IPS-18a (cell line): ENCODE results near the gene RIPK4.

ENCODE experiments used
- H3K27ac ChIP-seq: one replicate; pipeline ENCODE4 v1.5.1; 2013; ENCODE audit warnings: low read length
- H3K27me3 ChIP-seq: one replicate; pipeline ENCODE4 v1.6.1; 2013; ENCODE audit warnings: mild to moderate bottlenecking, low read length; ENCODE audit not compliant: control insufficient read depth, insufficient read depth
- H3K36me3 ChIP-seq: one replicate; pipeline ENCODE4 v1.6.1; 2013; ENCODE audit warnings: low read depth, low read length; ENCODE audit not compliant: control insufficient read depth
- H3K4me1 ChIP-seq: one replicate; pipeline ENCODE4 v1.6.1; 2013; ENCODE audit warnings: low read depth, low read length; ENCODE audit not compliant: control insufficient read depth
- H3K4me3 ChIP-seq: one replicate; pipeline ENCODE4 v1.5.1; 2013; ENCODE audit warnings: low read length
- H3K9ac ChIP-seq: one replicate; pipeline ENCODE4 v1.6.1; 2013; ENCODE audit warnings: mild to moderate bottlenecking, low read length, moderate library complexity
- H3K9me3 ChIP-seq: one replicate; pipeline ENCODE4 v1.6.1; 2013; ENCODE audit warnings: low read depth, low read length; ENCODE audit not compliant: control insufficient read depth

RIPK4 gene

GRCh38 chr21:41749286-41749685 lies 17.6 kb downstream of the RIPK4 start:
- H3K4me3 ChIP-seq, result no peak overlapping the region
- peaks cover 34% of the 10 kb centered on the region for H3K4me1 ChIP-seq
- no peaks in the 10 kb centered on the region for H3K9me3 ChIP-seq
- peaks cover 9% of the 10 kb centered on the region for H3K27me3 ChIP-seq
- H3K27ac ChIP-seq, result no peak overlapping the region
- H3K36me3 ChIP-seq, result no peaks in the 10 kb centered on the region
- H3K9ac ChIP-seq, result no peak overlapping the region

GRCh38 chr21:41747943-41748738 lies 18.7 kb downstream of the RIPK4 start:
- H3K9me3 ChIP-seq, result no peaks in the 10 kb centered on the region
- H3K36me3 ChIP-seq, result no peaks in the 10 kb centered on the region
- no peak overlapping the region for H3K9ac ChIP-seq
- H3K4me1 ChIP-seq, result peaks cover 23% of the 10 kb centered on the region
- H3K27me3 ChIP-seq, result peaks cover 9% of the 10 kb centered on the region
- H3K27ac ChIP-seq, result no peak overlapping the region
- H3K4me3 ChIP-seq, result no peak overlapping the region

GRCh38 chr21:41746744-41747006 lies 20.2 kb downstream of the RIPK4 start:
- peaks cover 10% of the 10 kb centered on the region for H3K4me1 ChIP-seq
- H3K9me3 ChIP-seq, result no peaks in the 10 kb centered on the region
- no peak overlapping the region for H3K9ac ChIP-seq
- H3K27me3 ChIP-seq, result no peaks in the 10 kb centered on the region
- no peak overlapping the region for H3K4me3 ChIP-seq
- peaks cover 6% of the 10 kb centered on the region for H3K36me3 ChIP-seq
- no peak overlapping the region for H3K27ac ChIP-seq

- peaks cover 11% of the 10 kb centered on the region for H3K36me3 ChIP-seq
- H3K4me3 ChIP-seq, result no peak overlapping the region
- no peaks in the 10 kb centered on the region for H3K9me3 ChIP-seq
- H3K27me3 ChIP-seq, result no peaks in the 10 kb centered on the region
- peaks cover 5% of the 10 kb centered on the region for H3K4me1 ChIP-seq
- H3K27ac ChIP-seq, result no peak overlapping the region
- no peak overlapping the region for H3K9ac ChIP-seq
These were observed 20.7 kb downstream of the RIPK4 start for GRCh38 chr21:41745971-41746743.

- Histone ChIP-seq H3K27ac (no peak overlapping the region), H3K4me1 (peaks cover 5% of the 10 kb centered on the region), H3K4me3 (no peak overlapping the region), H3K9ac (no peak overlapping the region), H3K9me3 (no peaks in the 10 kb centered on the region), H3K27me3 (no peaks in the 10 kb centered on the region), H3K36me3 (peaks cover 20% of the 10 kb centered on the region)
These were observed 21.6 kb downstream of the RIPK4 start for GRCh38 chr21:41745026-41745820.

GRCh38 chr21:41744028-41744930 lies 22.6 kb downstream of the RIPK4 start:
- Histone ChIP-seq H3K4me3 (no peak overlapping the region), H3K36me3 (peaks cover 24% of the 10 kb centered on the region), H3K4me1 (peaks cover 5% of the 10 kb centered on the region), H3K27me3 (no peaks in the 10 kb centered on the region), H3K9ac (no peak overlapping the region), H3K27ac (no peak overlapping the region), H3K9me3 (no peaks in the 10 kb centered on the region)

- Histone ChIP-seq H3K9me3 (peaks cover under 1% of the 10 kb centered on the region), H3K9ac (no peak overlapping the region), H3K27ac (no peak overlapping the region), H3K4me3 (no peak overlapping the region), H3K36me3 (peaks cover 24% of the 10 kb centered on the region), H3K27me3 (no peaks in the 10 kb centered on the region), H3K4me1 (peaks cover 5% of the 10 kb centered on the region)
These were observed 23.4 kb downstream of the RIPK4 start for GRCh38 chr21:41743321-41744027.

- H3K4me3 ChIP-seq, result no peak overlapping the region
- H3K4me1 ChIP-seq, result peaks cover 5% of the 10 kb centered on the region
- no peaks in the 10 kb centered on the region for H3K27me3 ChIP-seq
- peaks cover 12% of the 10 kb centered on the region for H3K9me3 ChIP-seq
- no peak overlapping the region for H3K27ac ChIP-seq
- peaks cover 24% of the 10 kb centered on the region for H3K36me3 ChIP-seq
- H3K9ac ChIP-seq, result no peak overlapping the region
These were observed 24.6 kb downstream of the RIPK4 start for GRCh38 chr21:41742073-41742875.

GRCh38 chr21:41741253-41742072 lies 25.4 kb downstream of the RIPK4 start:
- Histone ChIP-seq H3K9me3 (peaks cover 12% of the 10 kb centered on the region), H3K4me3 (no peak overlapping the region), H3K27me3 (no peaks in the 10 kb centered on the region), H3K36me3 (peaks cover 24% of the 10 kb centered on the region), H3K27ac (no peak overlapping the region), H3K9ac (no peak overlapping the region), H3K4me1 (peaks cover 5% of the 10 kb centered on the region)
